A549 (cell line): Measurements from ENCODE around the gene PLCXD3. TPM values are rescaled to one million over a fixed set of nuclear protein-coding genes. Genes with fewer than 3 reads are reported as not detected.

ENCODE experiments used
- ATAC-seq, 2 experiments: fragments of 200-7000 bp in 1 of 2; fragments of >200 bp in 1 of 2; cut with Nextera tagmentation in 1 of 2; cut with Tn5 transposase in 1 of 2; 3 replicates each; pipeline versions ENCODE4 v1.8.0 to v1.9.1; 2018 to 2020; ENCODE audit warnings: mild to moderate bottlenecking in 1 of 2, moderate library complexity in 1 of 2
- CTCF ChIA-PET: fragments of 300-600 bp; sonication (Branson Sonifier 250); formaldehyde crosslinking; extraction: SDS; loops from one replicate; lab custom pipeline; 2021; ENCODE audit warnings: antibody characterized with exemption, inconsistent platforms; lab: Yijun Ruan, JAX
- POLR2A ChIA-PET: fragments of 350-600 bp; formaldehyde crosslinking; extraction: SDS; loops from one replicate; lab custom pipeline; 2021; ENCODE audit warnings: antibody characterized with exemption, inconsistent platforms; lab: Yijun Ruan, JAX
- DNase-seq, 2 experiments: peaks; one replicate each; pipeline versions ENCODE4 v3.0.0 to v3.0.0-alpha.2; 2011 to 2016; ENCODE audit warnings: low read depth in 1 of 2, low spot score in 1 of 2
- FAIRE-seq: peaks from 2 replicates; lab custom pipeline; 2011; peaks lifted over from hg19 to GRCh38; lab: Jason Lieb, UNC
- H3K27ac ChIP-seq, 2 experiments: fragments of >200 bp; sonication (Bioruptor Twin); formaldehyde crosslinking; 3 replicates each; pipeline ENCODE4 v1.5.1; 2016 to 2017
- H3K4me1 ChIP-seq: fragments of >200 bp; sonication (Bioruptor Twin); formaldehyde crosslinking; 3 replicates; pipeline ENCODE4 v1.6.1; 2016
- H3K4me2 ChIP-seq: fragments of >200 bp; sonication (Bioruptor Twin); formaldehyde crosslinking; 3 replicates; pipeline ENCODE4 v1.6.1; 2016
- H3K4me3 ChIP-seq: fragments of >200 bp; sonication (Bioruptor Twin); formaldehyde crosslinking; 3 replicates; pipeline ENCODE4 v1.5.1; 2016
- H3K9me3 ChIP-seq: fragments of >200 bp; sonication (Bioruptor Twin); formaldehyde crosslinking; 3 replicates; pipeline ENCODE4 v1.6.1; 2016
- CBX8 ChIP-seq: fragments of 200-600 bp; sonication (generic); IDR thresholded peaks from 2 replicates; pipeline ENCODE4 v1.6.1; 2016
- CHD2 ChIP-seq: fragments of 150-350 bp; IDR thresholded peaks from 2 replicates; pipeline ENCODE4 v1.6.1; 2014; ENCODE audit warnings: low read length; ENCODE audit not compliant: partially characterized antibody
- CTCF ChIP-seq: fragments of >200 bp; sonication (Bioruptor Twin); formaldehyde crosslinking; IDR thresholded peaks from 3 replicates; pipeline ENCODE4 v1.5.1; 2016
- E2F6 ChIP-seq: IDR thresholded peaks from 2 replicates; pipeline ENCODE4 v1.6.1; 2012; ENCODE audit warnings: low read depth, borderline replicate concordance
- EHF ChIP-seq: fragments of 250-450 bp; sonication (Bioruptor Pico); IDR thresholded peaks from 2 replicates; pipeline ENCODE4 v1.5.0; 2020; ENCODE audit warnings: mild to moderate bottlenecking
- EHMT2 ChIP-seq: fragments of 200-600 bp; sonication (generic); IDR thresholded peaks from 2 replicates; pipeline ENCODE4 v1.6.1; 2016; ENCODE audit warnings: antibody characterized with exemption, low read depth, mild to moderate bottlenecking, moderate library complexity
- EP300 ChIP-seq, 2 experiments: fragments of >200 bp; sonication (Bioruptor Twin); formaldehyde crosslinking; IDR thresholded peaks; 2 replicates in 1 of 2; 3 replicates in 1 of 2; pipeline ENCODE4 v1.6.1; 2016 to 2017
- FOSB ChIP-seq: fragments of 250-450 bp; sonication (Bioruptor Pico); IDR thresholded peaks from 2 replicates; pipeline ENCODE4 v1.5.0; 2020; ENCODE audit warnings: mild to moderate bottlenecking, moderate library complexity
- FOSL2 ChIP-seq, 2 experiments: fragments of 450-650 bp in 1 of 2; fragments of >200 bp in 1 of 2; sonication (Bioruptor Twin) in 1 of 2; formaldehyde crosslinking; IDR thresholded peaks; 2 replicates each; pipeline versions ENCODE4 v1.5.0 to v1.6.1; 2016 to 2020; ENCODE audit warnings: mild to moderate bottlenecking in 1 of 2, moderate library complexity in 1 of 2
- GATA3 ChIP-seq: IDR thresholded peaks from 2 replicates; pipeline ENCODE4 v1.6.1; 2012; ENCODE audit warnings: borderline replicate concordance
- HDAC2 ChIP-seq: fragments of 200-600 bp; sonication (generic); IDR thresholded peaks from 2 replicates; pipeline ENCODE4 v1.6.1; 2016
- HOXB5 ChIP-seq: fragments of 250-450 bp; sonication (Bioruptor Pico); IDR thresholded peaks from 2 replicates; pipeline ENCODE4 v1.5.0; 2020; ENCODE audit warnings: mild to moderate bottlenecking, moderate library complexity
- KDM1A ChIP-seq: fragments of 200-600 bp; sonication (generic); IDR thresholded peaks from 2 replicates; pipeline ENCODE4 v1.6.1; 2016; ENCODE audit warnings: low read depth, mild to moderate bottlenecking
- MAFK ChIP-seq: fragments of 450-650 bp; IDR thresholded peaks from 2 replicates; pipeline ENCODE4 v1.6.1; 2014; ENCODE audit not compliant: partially characterized antibody
- MAZ ChIP-seq: fragments of 150-350 bp; IDR thresholded peaks from 2 replicates; pipeline ENCODE4 v1.6.1; 2014; ENCODE audit warnings: antibody characterized with exemption, low read depth, low read length, borderline replicate concordance
- PHF8 ChIP-seq: fragments of 200-600 bp; sonication (generic); IDR thresholded peaks from 2 replicates; pipeline ENCODE4 v1.6.1; 2016; ENCODE audit warnings: low read depth, mild to moderate bottlenecking, antibody characterized with exemption, moderate library complexity, borderline replicate concordance
- POLR2AphosphoS2 ChIP-seq: conservative IDR thresholded peaks from 2 replicates; pipeline ENCODE4 v1.6.1; 2012; ENCODE audit warnings: low read length, improper control_type of control experiment, inconsistent platforms
- RAD21 ChIP-seq, 2 experiments: fragments of >200 bp in 1 of 2; sonication (Bioruptor Twin) in 1 of 2; formaldehyde crosslinking in 1 of 2; IDR thresholded peaks in 1 of 2; conservative IDR thresholded peaks in 1 of 2; 2 replicates in 1 of 2; 3 replicates in 1 of 2; pipeline ENCODE4 v1.6.1; 2012 to 2018; ENCODE audit warnings: inconsistent platforms in 1 of 2
- RARB ChIP-seq: fragments of 250-450 bp; sonication (Bioruptor Pico); IDR thresholded peaks from 2 replicates; pipeline ENCODE4 v1.8.0; 2021; ENCODE audit warnings: mild to moderate bottlenecking, moderate library complexity
- RFX5 ChIP-seq: fragments of 450-650 bp; IDR thresholded peaks from 2 replicates; pipeline ENCODE4 v1.7.1; 2014; ENCODE audit warnings: antibody characterized with exemption, mild to moderate bottlenecking, moderate library complexity
- RNF2 ChIP-seq: fragments of 200-600 bp; sonication (generic); IDR thresholded peaks from 2 replicates; pipeline ENCODE4 v1.6.1; 2016; ENCODE audit warnings: low read depth, mild to moderate bottlenecking, antibody characterized with exemption, moderate library complexity, borderline replicate concordance
- SMC3 ChIP-seq: fragments of >200 bp; sonication (Bioruptor Twin); formaldehyde crosslinking; IDR thresholded peaks from 3 replicates; pipeline ENCODE4 v1.6.1; 2018; ENCODE audit warnings: inconsistent platforms
- SREBF2 ChIP-seq: fragments of 450-650 bp; IDR thresholded peaks from 2 replicates; pipeline ENCODE4 v1.6.1; 2014; ENCODE audit warnings: mild to moderate bottlenecking, moderate library complexity
- ZC3H11A ChIP-seq: fragments of 450-650 bp; IDR thresholded peaks from 2 replicates; pipeline ENCODE4 v1.6.1; 2014; ENCODE audit warnings: antibody characterized with exemption, mild to moderate bottlenecking
- ZNF302 ChIP-seq: fragments of 250-450 bp; sonication (Bioruptor Pico); IDR thresholded peaks from 2 replicates; pipeline ENCODE4 v1.9.0; 2021; ENCODE audit warnings: inconsistent platforms, mild to moderate bottlenecking, moderate library complexity
- WGBS: methylation state at CpG from one replicate; pipeline ENCODE4 v1.1.6; 2017; ENCODE audit errors: missing lambda C conversion rate; 5-methylcytosine and 5-hydroxymethylcytosine counted together
- polyA plus RNA-seq, 4 experiments: library from polyadenylated mRNA; depleted of rRNA in 3 of 4; stranded (reverse); fragments of >200 nt; fragmentation: RNase III in 1 of 4; extraction: RNeasy Plus Mini Kit Qiagen cat#74134 plus additional on column Dnase treatment in 1 of 4; gene quantifications; 2 replicates in 3 of 4; 3 replicates in 1 of 4; pipeline ENCODE4 v1.2.3, GENCODE V29; 2011 to 2017
- TF ChIP-seq, protein P1 (sequence below): fragments of 250-450 bp; sonication (Bioruptor Pico); IDR thresholded peaks from 2 replicates; pipeline ENCODE4 v1.5.0; 2020; ENCODE audit warnings: low read depth, mild to moderate bottlenecking, moderate library complexity

The PLCXD3 gene
- polyA plus RNA-seq, 2 of the 4 experiments (the other 2 are of a cell fraction), result 1.2 to 1.6 TPM

GRCh38 chr5:41365369-41365768, 145.0 kb downstream of the PLCXD3 start:
- POLR2A ChIA-PET, result no interaction called here
- no peak for ATAC-seq
- Histone ChIP-seq H3K4me3 (no peak overlapping the region), H3K27ac (no peak overlapping the region), H3K9me3 (no peaks in the 10 kb centered on the region), H3K4me2 (no peak overlapping the region), H3K4me1 (no peaks in the 10 kb centered on the region)
- CTCF ChIA-PET, result interaction anchor here (0.5 kb wide), 1 partner anchor 1818 kb away, joined by 3 read pairs; no protein-coding TSS in a partner anchor
- WGBS, result 0% methylated on average over 1 of the region's 1 CpG
- no peak for FAIRE-seq
- DNase-seq, result no peak
- no peak for TF ChIP-seq RNF2
- no peak for TF ChIP-seq SMC3
- no peak for TF ChIP-seq SREBF2
- TF ChIP-seq CHD2, result no peak
- TF ChIP-seq, protein P1, sequence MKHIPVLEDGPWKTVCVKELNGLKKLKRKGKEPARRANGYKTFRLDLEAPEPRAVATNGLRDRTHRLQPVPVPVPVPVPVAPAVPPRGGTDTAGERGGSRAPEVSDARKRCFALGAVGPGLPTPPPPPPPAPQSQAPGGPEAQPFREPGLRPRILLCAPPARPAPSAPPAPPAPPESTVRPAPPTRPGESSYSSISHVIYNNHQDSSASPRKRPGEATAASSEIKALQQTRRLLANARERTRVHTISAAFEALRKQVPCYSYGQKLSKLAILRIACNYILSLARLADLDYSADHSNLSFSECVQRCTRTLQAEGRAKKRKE (CRISPR knock-in tag), result no peak
- TF ChIP-seq CBX8, result no peak
- TF ChIP-seq MAZ, result no peak

- CTCF ChIA-PET, result no interaction called here
Observed at GRCh38 chr5:41364346-41364745, 146.1 kb downstream of the PLCXD3 start.

DNA sequence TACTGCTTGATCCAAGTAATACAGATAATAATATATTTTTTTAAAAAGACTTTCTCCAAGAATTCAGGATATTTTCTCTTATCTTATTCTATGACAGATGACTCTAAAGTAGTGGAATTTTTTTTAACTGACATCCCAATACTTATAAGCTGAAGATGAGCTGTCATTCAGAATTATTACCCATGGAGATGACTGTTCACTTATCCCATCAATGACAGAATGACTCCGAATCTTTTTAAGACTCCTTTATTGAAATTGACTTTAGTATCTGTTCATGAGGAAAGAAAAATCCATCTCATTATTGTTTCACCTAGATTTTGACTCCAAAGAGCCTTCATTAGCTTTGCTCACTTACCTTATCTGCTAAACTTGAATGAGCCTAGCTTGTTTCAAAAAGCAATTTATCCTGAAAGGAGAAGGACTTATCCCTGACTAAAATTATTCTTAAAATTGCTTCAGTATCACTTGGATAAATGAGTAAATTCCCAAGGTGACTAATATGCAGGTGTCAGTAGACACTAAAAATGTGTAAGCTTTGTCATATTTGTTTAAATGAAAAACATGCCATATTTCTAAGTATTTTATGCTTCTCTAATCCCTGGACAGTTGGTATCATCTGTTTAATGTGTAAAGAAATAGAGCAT, 146.9 kb downstream of the PLCXD3 start:
- WGBS, result 59% methylated on average over 1 of the region's 1 CpG

More at GRCh38 chr5:41364346-41364745, 146.1 kb downstream of the PLCXD3 start:
- H3K4me2 ChIP-seq, result no peak overlapping the region
- H3K9me3 ChIP-seq, result no peaks in the 10 kb centered on the region
- no peak for FAIRE-seq
- no peak for TF ChIP-seq EHMT2
- TF ChIP-seq HOXB5 (CRISPR knock-in tag), result no peak
- TF ChIP-seq RFX5, result no peak
- no peak for TF ChIP-seq GATA3
- TF ChIP-seq EP300 (IDR thresholded peaks at IDR 0.05), result no peak
- TF ChIP-seq, all 56 proteins: peak for 0
- H3K4me3 ChIP-seq, result no peak overlapping the region
- no peak for DNase-seq
- no peak for ATAC-seq
- H3K27ac ChIP-seq, result no peak overlapping the region
- 61% methylated on average over 1 of the region's 1 CpG for WGBS
- no peaks in the 10 kb centered on the region for H3K4me1 ChIP-seq
- POLR2A ChIA-PET, result no interaction called here

More for the DNA sequence above, 146.9 kb downstream of the PLCXD3 start:
- H3K4me1 ChIP-seq, result no peaks in the 10 kb centered on the region
- DNase-seq, result no peak
- no peak for FAIRE-seq
- H3K27ac ChIP-seq, result no peak overlapping the region
- H3K9me3 ChIP-seq, result no peaks in the 10 kb centered on the region
- CTCF ChIA-PET, result no interaction called here
- no peak overlapping the region for H3K4me2 ChIP-seq
- TF ChIP-seq PHF8 (no peak), FOSB (CRISPR knock-in tag) (no peak), RNF2 (no peak), FOSL2 (IDR thresholded peaks at IDR 0.05) (no peak), FOSL2 (CRISPR knock-in tag; IDR thresholded peaks at IDR 0.05) (no peak), POLR2AphosphoS2 (no peak), GATA3 (no peak), MAFK (no peak), CTCF (no peak), ZNF302 (CRISPR knock-in tag) (no peak), EP300 (IDR thresholded peaks at IDR 0.05) (no peak), RARB (CRISPR knock-in tag) (no peak), KDM1A (no peak), E2F6 (no peak), HDAC2 (no peak), EHF (CRISPR knock-in tag) (no peak), RAD21 (conservative IDR thresholded peaks at IDR 0.05 in 1 of 2, IDR thresholded peaks at IDR 0.05 in 1 of 2) (no peak), ZC3H11A (no peak)
- TF ChIP-seq, all 56 proteins: peak for 0
- no peak for ATAC-seq
- POLR2A ChIA-PET, result no interaction called here
- no peak overlapping the region for H3K4me3 ChIP-seq
